NCI-H2107 (cell line): ENCODE results near the gene PREB.

Experiments
- DNase-seq: peaks from one replicate; lab custom pipeline; 2025; lab: John Stamatoyannopoulos, UW

The PREB gene

DNA sequence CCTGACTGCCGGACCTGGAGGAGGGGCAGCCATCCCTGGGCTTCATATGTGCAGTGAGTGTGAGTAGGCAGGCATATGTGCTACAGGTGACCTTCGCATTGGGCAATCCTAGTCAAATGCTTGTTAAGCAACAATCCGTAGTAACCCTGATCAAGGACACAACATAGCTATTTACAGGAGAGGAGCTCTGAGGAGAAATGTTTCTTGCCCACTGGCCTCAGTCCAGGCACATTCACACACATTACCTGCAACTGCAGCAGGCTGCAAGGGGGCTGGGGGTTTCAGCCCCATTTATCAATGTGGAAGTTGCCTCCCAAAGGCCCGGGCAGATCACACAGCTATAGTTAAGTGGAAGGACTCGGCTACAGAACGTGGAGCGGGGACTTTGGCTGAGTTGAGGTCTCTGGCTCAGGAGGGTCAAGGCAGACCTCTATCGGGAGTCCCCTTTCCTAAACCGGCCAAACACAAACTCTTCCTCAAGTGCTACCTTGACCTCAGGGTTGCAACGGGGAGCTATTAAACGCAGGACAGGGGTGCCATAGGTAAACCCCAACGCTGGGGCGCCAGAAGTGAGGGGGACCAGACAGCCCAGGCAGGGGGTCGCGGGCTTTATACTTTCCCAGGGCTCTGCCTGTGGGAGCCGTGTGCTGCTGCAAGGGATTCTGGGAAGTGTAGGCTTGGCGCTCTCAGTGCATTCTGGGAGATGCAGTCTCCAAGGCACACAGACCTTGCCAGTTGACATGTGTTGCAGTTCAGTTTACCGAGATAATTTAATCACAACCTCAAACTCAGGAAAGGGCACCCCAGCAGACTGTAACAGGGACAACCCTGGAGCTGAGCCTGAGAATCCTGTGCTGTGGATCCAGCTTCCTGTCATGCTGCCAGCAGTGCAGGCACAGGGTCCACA lies 38.4 kb downstream of the PREB start:
- DNase-seq, result no peak

DNA sequence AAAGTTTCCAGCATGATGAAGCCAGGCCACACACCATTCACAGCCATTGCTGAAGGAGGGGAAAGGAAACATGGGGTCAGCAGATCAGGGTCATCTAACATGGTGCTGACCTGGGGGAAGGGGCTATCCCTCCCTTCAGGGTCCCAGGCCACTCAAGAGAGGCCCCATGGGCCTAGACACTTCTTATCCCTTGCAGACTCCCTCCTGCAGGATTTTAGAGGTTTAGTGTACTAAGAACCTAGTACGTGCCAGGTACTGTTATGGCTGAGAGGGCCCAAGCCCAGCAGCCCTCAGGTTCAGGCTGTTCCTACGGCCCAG lies 39.0 kb downstream of the PREB start:
- no peak for DNase-seq

DNA sequence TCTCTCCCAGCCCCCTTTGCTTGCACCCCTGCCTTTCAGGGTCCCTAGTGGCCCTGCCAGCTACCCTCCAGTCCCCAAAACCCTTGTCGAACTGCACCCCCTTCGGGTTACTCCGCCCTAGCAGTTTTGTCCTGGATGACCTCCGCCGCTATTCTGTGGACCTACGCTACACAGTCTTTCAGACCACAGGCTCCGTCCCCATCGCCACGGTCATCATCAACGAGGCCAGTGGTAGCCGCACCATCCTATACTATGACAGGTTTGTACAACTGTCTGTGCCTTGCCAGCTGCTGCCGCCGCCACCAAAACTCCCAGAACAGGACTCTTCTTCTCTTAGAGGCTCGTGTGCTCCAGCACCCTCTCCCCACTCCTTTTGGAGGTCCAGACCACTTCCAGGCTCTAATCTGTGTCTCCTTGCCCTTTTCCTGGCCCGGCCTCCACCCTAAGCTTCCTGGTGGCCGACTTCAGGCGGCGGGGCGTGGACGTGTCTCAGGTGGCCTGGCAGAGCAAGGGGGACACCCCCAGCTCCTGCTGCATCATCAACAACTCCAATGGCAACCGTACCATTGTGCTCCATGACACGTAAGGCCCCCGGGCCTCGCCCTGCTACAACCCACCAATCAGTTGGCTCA lies 40.0 kb downstream of the PREB start:
- DNase-seq, result no peak

DNA sequence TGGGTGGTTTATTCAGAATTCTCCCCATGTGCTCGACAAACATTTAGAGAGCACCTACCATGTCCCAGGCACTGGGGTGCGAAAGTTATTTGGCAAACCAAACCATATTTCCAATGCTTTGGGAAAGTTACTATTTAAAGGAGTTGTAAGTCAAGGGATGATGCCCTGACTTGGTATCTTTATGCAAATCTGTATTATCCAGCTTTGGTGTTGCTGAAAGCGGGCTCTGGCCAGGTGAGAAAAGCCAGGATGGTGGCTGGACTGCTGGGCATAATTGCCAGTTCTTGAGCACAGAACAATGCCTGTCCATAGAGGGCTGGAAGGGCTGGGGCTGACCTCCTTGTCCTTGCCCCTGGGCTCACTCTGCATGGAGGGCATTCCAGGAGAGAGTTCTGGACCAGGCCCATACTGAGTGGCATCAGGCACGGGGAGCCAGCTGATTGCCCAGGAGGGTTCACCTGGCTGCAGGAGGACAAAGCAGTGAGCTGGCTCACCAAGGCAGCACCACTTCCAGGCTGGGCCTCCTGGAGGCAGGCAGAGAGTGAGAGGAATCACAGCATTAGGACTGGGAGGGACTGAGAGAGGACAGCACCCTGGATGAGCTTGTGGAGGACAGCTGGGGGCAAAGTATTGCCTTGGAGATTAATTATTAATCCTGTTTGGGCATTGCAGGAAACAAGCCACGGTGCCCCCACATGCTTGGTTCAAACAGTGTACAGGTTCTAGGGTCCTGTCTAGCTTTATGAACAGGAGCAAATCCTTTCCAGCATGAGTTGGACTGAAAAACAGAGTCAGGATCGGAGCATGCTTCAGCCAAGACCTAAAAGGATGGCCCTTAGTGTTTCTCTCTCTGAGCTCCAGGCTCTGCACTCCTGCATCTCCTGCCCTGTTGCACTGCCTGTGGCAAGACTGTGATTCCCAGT lies 40.7 kb downstream of the PREB start:
- no peak for DNase-seq

DNA sequence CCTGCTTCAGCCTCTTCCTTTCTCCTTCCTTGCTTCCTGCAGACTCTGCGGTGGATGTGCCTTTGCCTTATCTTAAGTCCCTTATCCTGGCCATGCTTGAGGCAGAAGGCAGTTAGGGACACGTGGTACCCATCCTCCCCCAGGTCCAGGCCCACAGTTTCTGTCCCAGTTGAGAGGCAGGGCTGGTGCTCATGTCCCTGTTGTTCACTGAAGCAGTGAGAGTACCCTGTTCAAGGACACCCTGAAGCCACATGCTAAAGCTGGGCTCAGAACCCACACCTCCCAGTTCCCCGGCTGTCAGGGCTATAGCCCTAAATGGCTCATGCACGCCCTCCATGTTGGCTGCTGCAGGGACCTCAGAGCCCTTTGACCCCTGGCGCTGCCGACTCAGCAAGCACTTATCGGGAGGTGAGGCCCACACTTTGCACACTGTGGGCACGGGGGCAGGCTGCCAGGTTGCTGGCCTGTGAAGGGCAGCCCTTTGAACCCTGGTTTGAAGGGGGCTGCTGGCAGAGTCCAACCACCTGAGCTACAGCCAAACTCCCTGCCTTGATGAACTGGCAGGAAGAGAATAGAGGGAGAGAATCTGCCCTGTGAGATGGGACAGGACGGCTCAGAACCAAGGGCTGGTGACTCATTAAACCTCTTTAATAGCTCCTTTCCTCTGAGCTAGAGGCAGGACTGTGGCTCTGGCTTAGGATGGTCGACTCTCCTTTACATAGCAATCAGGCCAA lies 41.6 kb downstream of the PREB start:
- DNase-seq, result no peak

DNA sequence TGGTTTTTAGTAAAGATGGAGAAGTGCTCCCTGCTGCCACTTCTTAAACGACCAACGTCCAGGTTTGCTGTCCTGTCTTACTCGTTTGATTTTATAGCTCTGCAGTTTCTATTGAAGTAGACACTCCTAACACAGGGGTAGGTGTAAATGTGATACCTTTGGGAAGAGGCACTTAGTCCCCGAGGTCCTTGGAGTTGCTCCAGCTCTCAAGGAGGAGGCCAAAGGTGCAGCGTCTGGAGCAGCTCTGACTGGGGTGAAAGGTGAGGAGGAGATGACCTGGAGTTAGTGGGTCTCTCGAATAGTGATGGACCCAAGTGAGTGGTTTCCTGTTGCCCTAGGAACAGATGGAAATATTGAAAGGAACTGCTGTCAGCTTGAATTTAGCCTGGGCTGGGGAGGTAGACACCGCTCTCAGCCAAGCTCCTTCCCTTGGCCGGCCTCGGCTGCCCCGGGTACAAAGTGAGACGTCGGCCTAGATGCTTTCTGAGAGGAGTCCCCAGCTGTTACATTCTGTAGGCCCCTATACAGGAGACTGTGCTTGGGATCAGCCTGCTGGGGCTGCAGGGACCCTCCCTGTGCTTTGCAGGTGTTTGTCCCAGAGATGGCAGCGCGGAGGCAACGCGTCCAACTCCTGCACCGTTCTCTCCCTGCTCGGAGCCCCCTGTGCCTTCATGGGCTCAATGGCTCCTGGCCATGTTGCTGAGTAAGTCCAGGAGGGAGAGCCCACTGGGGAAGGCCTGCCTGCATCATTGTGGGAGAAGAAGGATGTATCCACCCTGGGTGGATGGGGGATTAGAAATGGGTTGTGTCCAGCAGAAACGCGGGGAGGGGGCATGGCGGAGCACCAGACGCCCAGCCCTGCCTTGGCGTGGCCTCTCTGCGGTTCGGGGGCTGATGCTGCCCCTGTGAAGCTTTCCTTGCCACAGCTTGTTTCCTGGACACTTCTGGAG lies 42.4 kb downstream of the PREB start:
- no peak for DNase-seq

DNA sequence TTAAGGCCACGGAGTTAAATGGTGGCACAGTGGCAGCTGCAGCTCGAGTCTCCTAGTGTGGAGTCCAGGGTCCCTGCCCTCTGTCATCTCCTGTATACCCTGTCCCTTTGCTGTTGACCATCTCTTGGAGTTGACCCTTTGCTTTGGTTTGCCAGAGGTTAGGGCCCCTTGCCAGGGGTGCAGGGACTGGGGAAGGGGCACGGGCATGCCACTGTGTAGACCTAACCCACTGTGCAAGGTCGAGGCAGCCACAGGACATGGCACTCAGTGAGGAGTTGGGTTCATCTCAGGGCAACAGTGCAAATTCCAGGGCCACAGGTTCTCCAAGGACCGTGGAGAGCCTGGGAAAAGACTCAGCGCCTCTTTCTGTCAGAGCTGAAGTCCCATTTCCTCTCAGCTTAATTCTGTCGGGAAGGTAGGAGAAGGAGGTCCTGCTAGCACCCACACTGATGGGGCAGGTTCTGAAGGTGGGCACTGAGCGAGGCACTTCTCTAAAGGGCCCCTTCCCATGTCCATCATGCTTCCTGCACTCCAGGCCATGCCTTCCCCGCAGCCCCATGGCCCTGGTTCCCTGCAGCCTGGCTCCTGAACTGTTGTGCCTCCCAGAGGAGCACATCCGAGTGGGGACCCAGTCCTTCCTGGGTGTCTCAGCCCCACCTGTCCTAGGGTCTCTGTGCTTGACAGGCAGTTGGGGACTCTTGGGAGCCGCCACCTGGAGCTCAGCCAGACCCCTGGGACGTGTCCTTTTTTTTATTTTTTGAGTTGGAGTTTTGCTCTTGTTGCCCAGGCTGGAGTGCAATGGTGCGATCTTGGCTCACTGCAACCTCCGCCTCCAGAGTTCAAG lies 45.1 kb downstream of the PREB start:
- no peak for DNase-seq

DNA sequence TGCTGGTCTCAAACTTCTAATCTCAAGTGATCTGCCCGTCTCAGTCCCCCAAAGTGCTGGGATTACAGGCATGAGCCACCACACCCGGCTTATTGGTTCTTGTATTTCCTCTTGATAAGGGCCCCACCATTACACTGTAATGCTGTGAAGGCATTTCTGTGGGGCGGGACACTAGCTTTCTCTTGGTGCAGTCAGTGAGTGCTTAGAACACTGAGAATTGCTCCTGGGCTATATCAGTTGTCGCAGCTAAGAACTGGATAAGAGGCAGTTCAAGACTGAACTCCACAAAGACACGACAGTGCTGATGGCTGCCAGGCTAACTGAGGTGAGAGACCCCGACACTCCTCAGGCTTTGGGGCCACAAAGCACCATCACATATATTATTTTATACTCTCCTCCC lies 45.8 kb downstream of the PREB start:
- DNase-seq, result no peak

DNA sequence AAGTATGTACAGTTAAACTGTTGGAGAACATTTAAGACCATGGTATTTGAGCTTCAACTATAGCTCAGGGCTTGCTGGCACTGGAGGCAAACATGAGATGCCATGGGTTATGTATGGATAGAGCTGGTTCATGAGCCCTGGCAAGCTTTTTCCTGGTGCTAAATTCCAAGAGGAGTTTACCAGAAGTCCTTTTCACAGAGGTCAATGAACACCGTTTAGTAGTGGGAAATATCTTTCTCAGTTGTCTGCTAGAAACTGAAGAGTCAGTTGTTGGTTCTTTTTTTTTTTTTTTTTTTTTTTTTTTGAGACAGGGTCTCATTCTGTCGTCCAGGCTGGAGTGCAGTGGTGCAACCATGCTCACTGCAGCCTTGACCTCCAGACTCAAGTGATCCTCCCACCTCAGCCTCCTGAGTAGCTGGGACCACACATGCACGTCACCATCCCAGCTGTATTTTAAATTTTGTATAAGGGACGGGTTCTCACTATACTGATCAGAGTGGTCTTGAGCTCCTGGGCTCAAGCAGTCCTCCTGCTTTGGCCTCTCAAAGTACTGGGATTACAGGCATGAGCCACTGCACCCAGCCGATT lies 46.5 kb downstream of the PREB start:
- no peak for DNase-seq

DNA sequence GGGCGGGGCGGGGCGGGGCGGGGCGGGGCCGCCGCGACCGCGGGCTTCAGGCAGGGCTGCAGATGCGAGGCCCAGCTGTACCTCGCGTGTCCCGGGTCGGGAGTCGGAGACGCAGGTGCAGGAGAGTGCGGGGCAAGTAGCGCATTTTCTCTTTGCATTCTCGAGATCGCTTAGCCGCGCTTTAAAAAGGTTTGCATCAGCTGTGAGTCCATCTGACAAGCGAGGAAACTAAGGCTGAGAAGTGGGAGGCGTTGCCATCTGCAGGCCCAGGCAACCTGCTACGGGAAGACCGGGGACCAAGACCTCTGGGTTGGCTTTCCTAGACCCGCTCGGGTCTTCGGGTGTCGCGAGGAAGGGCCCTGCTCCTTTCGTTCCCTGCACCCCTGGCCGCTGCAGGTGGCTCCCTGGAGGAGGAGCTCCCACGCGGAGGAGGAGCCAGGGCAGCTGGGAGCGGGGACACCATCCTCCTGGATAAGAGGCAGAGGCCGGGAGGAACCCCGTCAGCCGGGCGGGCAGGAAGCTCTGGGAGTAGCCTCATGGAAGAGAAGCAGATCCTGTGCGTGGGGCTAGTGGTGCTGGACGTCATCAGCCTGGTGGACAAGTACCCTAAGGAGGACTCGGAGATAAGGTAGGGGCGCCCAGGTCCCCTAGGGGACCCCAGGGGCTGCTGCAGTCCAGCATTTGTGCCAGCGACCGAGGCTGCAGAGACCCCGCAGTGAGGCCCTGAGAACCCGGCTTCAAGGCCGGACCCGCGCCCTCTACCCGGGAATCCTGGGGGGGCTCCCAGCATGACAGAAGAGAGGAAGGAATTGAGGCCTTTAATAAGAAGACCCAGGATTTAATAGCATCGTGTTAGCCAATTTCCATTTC lies 47.5 kb downstream of the PREB start, which contains the start of gene KHK:
Gene KHK (plus strand): TSS at position 49 of the 870 bp plus-strand sequence. CDS start 488 bp downstream, at position 537.
- DNase-seq, result no peak

DNA sequence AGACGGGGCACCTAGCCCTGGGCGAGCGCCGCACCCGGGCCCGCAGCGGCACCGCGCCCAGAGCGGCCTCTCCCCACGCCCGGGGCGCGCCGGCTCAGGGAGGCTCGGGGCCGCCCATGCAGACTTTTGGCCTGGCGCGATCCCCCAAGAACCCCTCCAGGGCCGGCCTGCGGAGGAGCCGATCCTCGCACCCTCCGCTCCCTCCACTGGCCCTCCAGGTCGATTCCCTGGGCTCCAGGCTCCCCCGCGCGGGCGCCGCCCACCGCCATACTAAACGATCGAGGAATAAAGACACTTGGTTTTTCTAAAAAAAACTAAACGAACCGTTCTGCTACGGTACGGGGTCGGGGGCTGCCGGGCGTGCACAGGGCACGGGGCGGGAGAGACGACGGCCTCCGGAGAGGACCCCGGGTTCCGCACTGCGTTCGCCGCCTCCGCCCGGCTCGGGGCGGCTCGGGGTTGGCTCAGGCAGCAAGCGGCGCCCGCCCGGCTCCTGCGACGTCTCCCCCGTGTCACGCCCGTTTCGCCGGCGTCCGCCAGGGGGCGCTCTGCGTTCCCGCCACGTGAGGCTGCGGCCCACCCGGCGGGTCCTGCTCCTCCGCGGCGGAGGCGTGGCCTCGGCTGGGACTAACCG lies 48.2 kb downstream of the PREB start:
- peak; percentile 82 for DNase-seq

DNA sequence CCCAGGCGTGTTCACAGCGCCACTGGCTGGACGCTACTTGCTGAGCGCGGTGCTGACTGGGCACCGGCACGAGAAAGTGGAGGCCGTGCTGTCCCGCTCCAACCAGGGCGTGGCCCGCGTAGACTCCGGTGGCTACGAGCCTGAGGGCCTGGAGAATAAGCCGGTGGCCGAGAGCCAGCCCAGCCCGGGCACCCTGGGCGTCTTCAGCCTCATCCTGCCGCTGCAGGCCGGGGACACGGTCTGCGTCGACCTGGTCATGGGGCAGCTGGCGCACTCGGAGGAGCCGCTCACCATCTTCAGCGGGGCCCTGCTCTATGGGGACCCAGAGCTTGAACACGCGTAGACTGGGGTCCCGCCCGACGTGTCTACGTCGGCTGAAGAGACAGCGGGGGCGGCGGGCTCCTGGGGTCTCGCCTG lies 48.8 kb downstream of the PREB start:
- DNase-seq, result no peak

DNA sequence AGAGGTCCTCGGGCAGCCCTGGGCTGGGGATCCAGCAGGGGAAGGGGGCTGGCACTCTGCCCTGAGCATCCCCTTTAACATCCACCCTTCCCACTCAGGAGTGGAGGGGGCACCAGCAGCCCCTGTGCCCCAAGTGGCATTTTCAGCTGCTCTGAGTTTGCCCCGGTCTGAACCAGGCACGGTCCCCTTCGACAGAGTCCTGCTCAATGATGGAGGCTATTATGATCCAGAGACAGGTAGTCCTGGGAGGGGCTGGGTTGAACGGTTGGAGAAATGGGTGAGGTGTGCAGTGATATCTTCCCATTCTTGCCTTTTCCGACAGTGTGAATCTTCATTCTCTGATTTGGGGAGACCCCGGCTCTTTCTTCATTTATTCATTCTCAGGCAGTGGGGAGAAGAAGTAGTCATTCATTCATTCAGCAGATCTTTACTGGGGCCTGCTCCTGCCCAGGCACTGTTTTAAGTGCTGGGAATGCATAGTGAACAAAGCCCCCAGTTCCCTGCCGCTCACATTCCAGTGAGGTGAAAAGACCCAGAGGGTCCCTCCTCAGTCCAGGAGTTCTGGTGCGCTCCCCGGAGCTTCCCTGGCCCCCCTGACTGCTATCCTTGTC lies 49.3 kb downstream of the PREB start:
- no peak for DNase-seq

DNA sequence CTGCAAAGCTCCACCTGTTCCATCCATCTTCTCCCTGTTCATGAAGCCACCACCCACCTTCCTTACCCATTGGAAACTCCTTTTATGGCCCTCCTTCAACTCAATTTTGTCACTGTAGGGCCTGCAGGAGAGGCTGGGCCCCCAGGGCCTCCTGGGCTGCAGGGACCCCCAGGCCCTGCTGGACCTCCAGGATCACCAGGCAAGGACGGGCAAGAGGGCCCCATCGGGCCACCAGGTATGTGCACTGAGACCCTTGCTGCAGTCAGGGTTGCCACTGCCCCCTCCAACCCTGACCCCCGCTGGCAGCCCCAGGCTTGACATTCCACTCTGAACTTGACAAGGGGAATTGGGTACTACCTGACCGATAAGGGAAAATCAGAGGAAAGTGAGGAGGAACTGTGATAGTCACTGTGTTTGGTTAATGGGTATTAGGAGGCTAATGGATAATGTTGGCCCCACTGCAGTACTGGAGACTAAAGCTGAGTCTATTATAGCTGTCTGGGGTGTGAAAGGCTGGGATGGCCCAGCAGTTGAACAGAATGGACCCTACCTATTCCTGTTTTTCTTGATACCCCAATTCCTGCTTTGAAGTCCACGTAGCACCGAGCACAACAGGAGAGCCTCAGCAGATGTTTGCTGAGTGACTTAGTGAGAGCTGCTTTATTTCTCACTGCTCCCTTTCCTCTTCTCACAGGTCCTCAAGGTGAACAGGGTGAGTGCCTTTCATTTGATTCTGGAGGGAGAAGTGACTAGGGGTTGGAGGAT lies 50.0 kb downstream of the PREB start:
- no peak for DNase-seq

DNA sequence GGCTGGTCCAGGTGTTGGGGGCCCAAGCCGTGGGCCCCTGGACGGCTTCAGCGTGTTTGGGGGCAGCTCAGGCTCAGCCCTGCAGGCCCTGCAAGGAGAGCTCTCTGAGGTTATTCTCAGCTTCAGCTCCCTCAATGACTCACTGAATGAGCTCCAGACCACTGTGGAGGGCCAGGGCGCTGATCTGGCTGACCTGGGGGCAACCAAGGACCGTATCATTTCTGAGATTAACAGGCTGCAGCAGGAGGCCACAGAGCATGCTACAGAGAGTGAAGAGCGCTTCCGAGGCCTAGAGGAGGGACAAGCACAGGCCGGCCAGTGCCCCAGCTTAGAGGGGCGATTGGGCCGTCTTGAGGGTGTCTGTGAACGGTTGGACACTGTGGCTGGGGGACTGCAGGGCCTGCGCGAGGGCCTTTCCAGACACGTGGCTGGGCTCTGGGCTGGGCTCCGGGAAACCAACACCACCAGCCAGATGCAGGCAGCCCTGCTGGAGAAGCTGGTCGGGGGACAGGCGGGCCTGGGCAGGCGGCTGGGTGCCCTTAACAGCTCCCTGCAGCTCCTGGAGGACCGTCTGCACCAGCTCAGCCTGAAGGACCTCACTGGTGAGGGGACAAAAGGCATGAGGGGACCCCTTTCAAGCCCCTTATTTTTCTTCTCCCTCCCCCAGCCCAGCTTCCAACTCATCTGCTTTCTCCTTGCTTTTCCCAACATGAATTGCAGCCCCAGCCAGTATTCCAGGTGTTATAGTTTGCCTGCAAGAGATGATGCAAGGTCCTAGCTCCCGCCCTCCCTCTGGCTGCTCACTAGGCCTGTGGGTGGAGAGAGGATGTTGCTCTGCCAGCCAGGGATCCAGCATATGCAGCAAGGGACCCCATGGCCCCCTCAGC lies 50.8 kb downstream of the PREB start:
- no peak for DNase-seq
